Fibroblast of pulmonary artery (primary cell): ENCODE measurements around the gene TMEM132A.

Experiments used
- DNase-seq: peaks from one replicate; pipeline ENCODE4 v3.0.0-alpha.2; 2010; ENCODE audit warnings: low read depth
- H3K4me3 ChIP-seq: replicated peaks from 2 replicates; pipeline ENCODE4 v1.5.1; 2011; ENCODE audit warnings: low read depth, mild to moderate bottlenecking, control low read depth, low read length, moderate library complexity
- CTCF ChIP-seq: IDR thresholded peaks from 2 replicates; pipeline ENCODE4 v1.5.1; 2011; ENCODE audit warnings: mild to moderate bottlenecking, control low read depth, low read length, inconsistent platforms; ENCODE audit errors: missing control alignments

Gene TMEM132A

GRCh38 chr11:60950933-60951605 lies 26.8 kb downstream of the TMEM132A start:
- no peak for DNase-seq
- TF ChIP-seq CTCF, result no peak
- peak overlapping the region; percentile 50 for H3K4me3 ChIP-seq

GRCh38 chr11:60951606-60951903 lies 27.3 kb downstream of the TMEM132A start:
- H3K4me3 ChIP-seq, result peak overlapping the region; percentile 50
- no peak for TF ChIP-seq CTCF
- no peak for DNase-seq

- peak within 1 kb of the TSS; percentile 50 for H3K4me3 ChIP-seq
- no peak for TF ChIP-seq CTCF
- DNase-seq, result peak; percentile 42
Measured at GRCh38 chr11:60951904-60952741, 27.9 kb downstream of the TMEM132A start, which contains the start of gene SLC15A3. TSS of gene SLC15A3 (minus strand) at chr11:60952176. CDS start at chr11:60951551, 625 bp downstream.

GRCh38 chr11:60952742-60953170 lies 28.5 kb downstream of the TMEM132A start:
- no peak for TF ChIP-seq CTCF
- DNase-seq, result no peak
- H3K4me3 ChIP-seq, result no peak overlapping the region

GRCh38 chr11:60953781-60954180 lies 29.5 kb downstream of the TMEM132A start:
- DNase-seq, result peak; percentile 46
- no peak for TF ChIP-seq CTCF

GRCh38 chr11:60954421-60954820 lies 30.2 kb downstream of the TMEM132A start:
- no peak overlapping the region for H3K4me3 ChIP-seq
- DNase-seq, result no peak
- no peak for TF ChIP-seq CTCF

More at GRCh38 chr11:60953781-60954180, 29.5 kb downstream of the TMEM132A start:
- no peak overlapping the region for H3K4me3 ChIP-seq
